ENCODE results near the gene RTN4R.
"Not testable (repeated sequence)": the region's sequence is repeated elsewhere in the genome, so short reads cannot be mapped to it uniquely, and the experiment has no call there.

DNA sequence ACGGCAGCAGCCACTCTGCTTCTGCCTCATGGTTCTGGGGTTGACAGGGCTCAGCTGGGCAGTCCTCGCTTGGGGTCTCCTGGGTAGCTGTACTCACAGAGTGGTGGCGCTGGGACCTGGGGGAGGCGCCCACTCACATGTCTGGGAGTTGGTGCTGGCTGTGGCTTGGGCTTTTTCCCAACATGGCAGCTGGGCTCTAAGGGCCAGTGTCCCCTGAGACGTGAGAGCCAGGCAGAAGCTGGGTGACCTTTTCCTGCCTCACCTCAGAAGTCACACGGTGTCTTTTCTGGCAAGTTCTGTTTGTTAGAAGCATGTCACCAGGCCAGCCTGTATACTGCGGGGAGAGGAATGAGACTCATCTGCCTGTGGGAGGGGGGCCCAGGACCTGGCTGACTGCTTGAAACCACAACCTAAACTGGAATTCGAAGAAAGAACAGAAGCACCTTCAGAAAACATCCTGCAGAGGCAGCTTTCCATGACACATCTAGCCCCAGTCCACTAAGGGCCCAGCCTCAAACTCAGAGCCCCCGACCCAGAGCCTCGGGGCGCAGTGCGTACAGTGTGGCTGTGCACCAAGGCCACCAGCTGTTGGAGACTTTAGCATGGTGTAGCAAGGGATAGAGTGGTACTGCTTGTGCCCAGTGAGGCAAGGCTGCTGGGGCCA lies 37.2 kb upstream of the RTN4R start:
- TF ChIP-seq, protein P1, sequence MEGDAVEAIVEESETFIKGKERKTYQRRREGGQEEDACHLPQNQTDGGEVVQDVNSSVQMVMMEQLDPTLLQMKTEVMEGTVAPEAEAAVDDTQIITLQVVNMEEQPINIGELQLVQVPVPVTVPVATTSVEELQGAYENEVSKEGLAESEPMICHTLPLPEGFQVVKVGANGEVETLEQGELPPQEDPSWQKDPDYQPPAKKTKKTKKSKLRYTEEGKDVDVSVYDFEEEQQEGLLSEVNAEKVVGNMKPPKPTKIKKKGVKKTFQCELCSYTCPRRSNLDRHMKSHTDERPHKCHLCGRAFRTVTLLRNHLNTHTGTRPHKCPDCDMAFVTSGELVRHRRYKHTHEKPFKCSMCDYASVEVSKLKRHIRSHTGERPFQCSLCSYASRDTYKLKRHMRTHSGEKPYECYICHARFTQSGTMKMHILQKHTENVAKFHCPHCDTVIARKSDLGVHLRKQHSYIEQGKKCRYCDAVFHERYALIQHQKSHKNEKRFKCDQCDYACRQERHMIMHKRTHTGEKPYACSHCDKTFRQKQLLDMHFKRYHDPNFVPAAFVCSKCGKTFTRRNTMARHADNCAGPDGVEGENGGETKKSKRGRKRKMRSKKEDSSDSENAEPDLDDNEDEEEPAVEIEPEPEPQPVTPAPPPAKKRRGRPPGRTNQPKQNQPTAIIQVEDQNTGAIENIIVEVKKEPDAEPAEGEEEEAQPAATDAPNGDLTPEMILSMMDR (IDR thresholded peaks at IDR 0.05; ENCODE audit: low read depth, low read length, poor library complexity, severe bottlenecking) = not testable (repeated sequence)
- not testable (repeated sequence) for TF ChIP-seq EZH2phosphoT487 (IDR thresholded peaks at IDR 0.05; ENCODE audit: borderline replicate concordance, low read length)

All from DOHH2 (cell line).